Esophagus muscularis mucosa (tissue), 3 donors: ENCODE data around the gene GPAT2.
"Not testable (repeated sequence)": the region's sequence is repeated elsewhere in the genome, so short reads cannot be mapped to it uniquely, and the experiment has no call there.

Source experiments
- POLR2A ChIP-seq: fragments of 450-650 bp; IDR thresholded peaks from one replicate; pipeline ENCODE4 v1.6.1; 2017; ENCODE audit warnings: antibody characterized with exemption, moderate library complexity, mild to moderate bottlenecking, low read depth
- POLR2AphosphoS5 ChIP-seq, 2 donors: sonication (generic); formaldehyde crosslinking; IDR thresholded peaks; one replicate each; pipeline ENCODE4 v1.6.1; 2017; ENCODE audit warnings: antibody characterized with exemption in 2 of 2
- TF ChIP-seq, protein P1 (sequence below), 3 experiments: fragments of 200-600 bp in 2 of 3; fragments of 450-650 bp in 1 of 3; sonication (generic) in 2 of 3; IDR thresholded peaks; one replicate each; pipeline ENCODE4 v1.5.1; 2017 to 2019; ENCODE audit warnings: antibody characterized with exemption in 3 of 3, mild to moderate bottlenecking in 2 of 3, moderate library complexity in 1 of 3

DNA sequence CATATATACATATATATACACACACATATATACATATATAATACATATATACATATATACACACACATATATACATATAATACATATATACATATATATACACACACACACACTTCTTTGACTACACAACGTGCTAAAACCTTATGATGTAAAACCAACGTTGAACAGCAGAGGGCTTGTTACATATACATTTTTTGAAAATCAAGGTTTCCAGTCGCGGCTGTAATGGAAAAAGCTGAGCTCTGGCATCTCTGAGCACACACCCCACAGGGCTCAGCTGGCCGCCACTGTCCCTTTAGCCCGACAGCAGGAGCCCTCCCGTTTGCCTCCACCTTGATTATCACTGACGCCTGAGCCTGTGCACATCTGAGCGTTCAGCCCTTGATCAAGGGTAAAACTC, 719 bp downstream of the GPAT2 start:
- TF ChIP-seq, protein P1, sequence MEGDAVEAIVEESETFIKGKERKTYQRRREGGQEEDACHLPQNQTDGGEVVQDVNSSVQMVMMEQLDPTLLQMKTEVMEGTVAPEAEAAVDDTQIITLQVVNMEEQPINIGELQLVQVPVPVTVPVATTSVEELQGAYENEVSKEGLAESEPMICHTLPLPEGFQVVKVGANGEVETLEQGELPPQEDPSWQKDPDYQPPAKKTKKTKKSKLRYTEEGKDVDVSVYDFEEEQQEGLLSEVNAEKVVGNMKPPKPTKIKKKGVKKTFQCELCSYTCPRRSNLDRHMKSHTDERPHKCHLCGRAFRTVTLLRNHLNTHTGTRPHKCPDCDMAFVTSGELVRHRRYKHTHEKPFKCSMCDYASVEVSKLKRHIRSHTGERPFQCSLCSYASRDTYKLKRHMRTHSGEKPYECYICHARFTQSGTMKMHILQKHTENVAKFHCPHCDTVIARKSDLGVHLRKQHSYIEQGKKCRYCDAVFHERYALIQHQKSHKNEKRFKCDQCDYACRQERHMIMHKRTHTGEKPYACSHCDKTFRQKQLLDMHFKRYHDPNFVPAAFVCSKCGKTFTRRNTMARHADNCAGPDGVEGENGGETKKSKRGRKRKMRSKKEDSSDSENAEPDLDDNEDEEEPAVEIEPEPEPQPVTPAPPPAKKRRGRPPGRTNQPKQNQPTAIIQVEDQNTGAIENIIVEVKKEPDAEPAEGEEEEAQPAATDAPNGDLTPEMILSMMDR (IDR thresholded peaks at IDR 0.05), result not testable (repeated sequence)
- not testable (repeated sequence) for TF ChIP-seq POLR2A; POLR2AphosphoS5 (IDR thresholded peaks at IDR 0.05)
